ENCODE measurements around the gene VPS13C. TPM values are rescaled to one million over a fixed set of nuclear protein-coding genes. Genes with fewer than 3 reads are reported as not detected.
A peak's percentile ranks its signal among the peaks of the same experiment; 100 is the strongest.

Gene VPS13C
- total RNA-seq, 1 donor from 2014 or later: 35.0 TPM

DNA sequence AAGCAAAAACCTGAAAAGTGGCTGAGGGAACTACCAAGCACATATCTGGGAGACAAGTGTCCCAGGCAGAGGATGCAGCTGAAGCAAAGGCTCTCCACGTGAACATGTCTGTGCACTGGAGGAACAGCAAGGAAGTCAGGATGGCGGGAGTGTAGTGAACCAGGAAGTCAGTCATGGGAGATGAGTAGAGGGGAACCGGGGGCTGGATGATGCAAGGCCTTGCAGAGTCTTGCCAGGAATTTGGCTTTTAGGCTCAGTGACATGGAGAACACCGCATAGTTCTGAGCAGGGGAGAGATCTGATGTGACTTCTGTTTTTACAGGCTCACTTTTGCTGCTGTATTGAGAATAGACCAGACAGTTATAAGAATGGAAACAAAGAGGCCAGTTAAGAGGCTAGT lies 25.5 kb upstream of the VPS13C start:
- TF ChIP-seq, protein P1, sequence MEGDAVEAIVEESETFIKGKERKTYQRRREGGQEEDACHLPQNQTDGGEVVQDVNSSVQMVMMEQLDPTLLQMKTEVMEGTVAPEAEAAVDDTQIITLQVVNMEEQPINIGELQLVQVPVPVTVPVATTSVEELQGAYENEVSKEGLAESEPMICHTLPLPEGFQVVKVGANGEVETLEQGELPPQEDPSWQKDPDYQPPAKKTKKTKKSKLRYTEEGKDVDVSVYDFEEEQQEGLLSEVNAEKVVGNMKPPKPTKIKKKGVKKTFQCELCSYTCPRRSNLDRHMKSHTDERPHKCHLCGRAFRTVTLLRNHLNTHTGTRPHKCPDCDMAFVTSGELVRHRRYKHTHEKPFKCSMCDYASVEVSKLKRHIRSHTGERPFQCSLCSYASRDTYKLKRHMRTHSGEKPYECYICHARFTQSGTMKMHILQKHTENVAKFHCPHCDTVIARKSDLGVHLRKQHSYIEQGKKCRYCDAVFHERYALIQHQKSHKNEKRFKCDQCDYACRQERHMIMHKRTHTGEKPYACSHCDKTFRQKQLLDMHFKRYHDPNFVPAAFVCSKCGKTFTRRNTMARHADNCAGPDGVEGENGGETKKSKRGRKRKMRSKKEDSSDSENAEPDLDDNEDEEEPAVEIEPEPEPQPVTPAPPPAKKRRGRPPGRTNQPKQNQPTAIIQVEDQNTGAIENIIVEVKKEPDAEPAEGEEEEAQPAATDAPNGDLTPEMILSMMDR (IDR thresholded peaks at IDR 0.05; ENCODE audit: insufficient read depth, low read length, severe bottlenecking): no peak
- no peak for DNase-seq (ENCODE audit: low read depth)
- no peak overlapping the region for H3K4me3 ChIP-seq (ENCODE audit: low read depth, low read length)
- H3K36me3 ChIP-seq (ENCODE audit: control insufficient read depth, insufficient read depth, low read length): no peaks in the 10 kb centered on the region
- no peaks in the 10 kb centered on the region for H3K27me3 ChIP-seq (ENCODE audit: control insufficient read depth, insufficient read depth, low read length)
- peak; percentile 7 for FAIRE-seq

DNA sequence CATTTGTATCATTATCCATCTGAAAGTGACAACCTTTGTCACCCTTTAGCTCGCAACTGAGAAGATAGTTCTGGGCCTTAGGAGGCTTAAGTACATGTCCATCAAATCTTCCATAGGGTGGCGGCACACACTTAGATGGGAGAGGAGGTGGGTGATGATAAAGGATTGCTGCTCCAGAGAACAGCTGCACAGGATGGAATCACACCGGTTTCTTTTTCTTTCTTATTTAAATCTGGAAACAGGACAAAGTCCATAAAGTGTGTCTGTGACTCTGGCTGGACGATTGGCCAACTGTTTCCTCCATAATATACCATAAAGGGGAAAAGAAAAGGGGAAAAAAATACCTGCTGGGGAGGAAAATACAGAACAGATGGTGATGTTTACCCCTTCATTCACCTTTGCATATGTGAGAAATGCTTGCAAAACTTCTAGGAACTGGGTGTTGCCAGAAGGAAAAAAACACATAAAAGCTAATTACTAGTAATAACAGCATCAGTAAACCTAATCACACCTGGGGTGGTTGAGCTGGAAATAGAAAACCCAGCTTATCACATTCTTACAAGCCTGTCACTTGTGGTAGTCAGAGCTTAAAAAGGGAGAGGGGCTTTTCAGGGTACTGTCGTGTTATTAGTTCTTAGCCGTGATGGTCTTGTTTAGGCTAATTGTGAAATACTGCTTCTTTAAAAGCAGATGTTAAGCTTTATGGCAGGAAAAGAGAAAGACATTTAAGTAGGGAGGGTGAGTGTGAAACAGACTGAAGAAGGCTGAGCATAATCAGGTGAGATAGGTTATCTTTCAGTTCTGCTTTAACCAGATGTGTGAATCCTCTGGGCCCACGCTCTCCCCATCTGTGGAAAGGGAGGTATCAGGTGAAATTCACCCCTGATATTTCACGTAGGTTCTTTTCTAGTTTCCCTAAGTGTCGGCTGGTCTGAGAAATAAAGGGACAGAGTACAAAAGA lies 23.2 kb upstream of the VPS13C start:
- Histone ChIP-seq H3K27me3 (ENCODE audit: control insufficient read depth, insufficient read depth, low read length) (no peaks in the 10 kb centered on the region), H3K4me3 (ENCODE audit: low read depth, low read length) (no peak overlapping the region), H3K36me3 (ENCODE audit: control insufficient read depth, insufficient read depth, low read length) (no peaks in the 10 kb centered on the region)
- DNase-seq (ENCODE audit: low read depth) (no peak), FAIRE-seq (no peak)
- TF ChIP-seq, protein P1 (IDR thresholded peaks at IDR 0.05; ENCODE audit: insufficient read depth, low read length, severe bottlenecking): no peak

DNA sequence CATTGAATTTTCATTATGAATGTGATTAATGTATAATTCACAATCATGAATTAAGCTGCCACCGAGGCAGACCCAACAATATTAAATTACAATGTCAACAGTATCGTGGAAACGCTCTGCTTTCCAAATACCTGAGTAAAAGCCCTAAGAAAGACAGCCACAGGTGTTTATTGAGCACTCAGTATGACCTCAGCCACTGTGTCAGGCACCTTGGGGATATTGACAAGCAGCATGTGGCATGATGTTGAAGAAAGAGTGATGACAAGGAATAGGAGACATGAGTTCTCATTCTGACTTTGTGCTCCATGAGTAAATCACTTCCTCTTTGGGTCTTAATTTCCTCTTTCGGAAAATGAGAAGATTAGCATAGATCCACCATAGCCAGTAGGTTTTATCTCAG lies 19.3 kb upstream of the VPS13C start:
- Histone ChIP-seq H3K27me3 (ENCODE audit: control insufficient read depth, insufficient read depth, low read length) (no peaks in the 10 kb centered on the region), H3K36me3 (ENCODE audit: control insufficient read depth, insufficient read depth, low read length) (no peaks in the 10 kb centered on the region), H3K4me3 (ENCODE audit: low read depth, low read length) (no peak overlapping the region)
- FAIRE-seq (no peak), DNase-seq (ENCODE audit: low read depth) (no peak)
- TF ChIP-seq, protein P1 (IDR thresholded peaks at IDR 0.05; ENCODE audit: insufficient read depth, low read length, severe bottlenecking): no peak

DNA sequence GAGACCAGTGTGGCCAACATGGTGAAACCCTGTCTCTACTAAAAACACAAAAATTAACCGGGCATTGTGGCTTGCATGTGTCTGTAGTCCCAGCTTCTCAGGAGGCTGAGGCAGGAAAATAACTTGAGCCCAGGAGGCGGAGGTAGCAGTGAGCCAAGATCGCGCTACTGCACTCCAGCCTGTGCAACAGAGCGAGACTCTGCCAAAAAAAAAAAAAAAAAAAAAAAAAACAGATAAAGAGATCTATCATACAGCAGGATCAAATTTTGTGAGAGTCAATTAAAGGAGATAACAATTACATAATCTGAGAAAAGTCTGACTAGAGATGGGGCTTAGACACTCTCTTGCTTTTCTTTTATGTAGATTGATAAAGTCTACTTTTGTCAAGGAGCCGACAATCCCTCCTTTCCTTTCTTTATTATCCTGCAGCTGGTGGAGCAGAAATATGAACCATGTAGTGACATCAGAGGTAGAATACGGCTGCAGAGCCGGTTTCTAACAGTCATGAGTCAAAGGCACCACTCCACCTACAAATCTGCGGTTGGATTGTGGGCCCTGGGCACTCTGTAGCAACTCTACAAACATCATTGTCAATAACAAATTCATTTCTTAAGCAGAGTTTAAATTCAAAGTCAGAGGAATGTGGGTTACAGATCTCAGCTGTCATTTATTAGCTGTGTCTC lies 15.5 kb upstream of the VPS13C start:
- Histone ChIP-seq H3K27me3 (ENCODE audit: control insufficient read depth, insufficient read depth, low read length) (no peaks in the 10 kb centered on the region), H3K4me3 (ENCODE audit: low read depth, low read length) (no peak overlapping the region), H3K36me3 (ENCODE audit: control insufficient read depth, insufficient read depth, low read length) (no peaks in the 10 kb centered on the region)
- DNase-seq (ENCODE audit: low read depth): peak; percentile 95
- FAIRE-seq: peak; percentile 58
- TF ChIP-seq, protein P1 (IDR thresholded peaks at IDR 0.05; ENCODE audit: insufficient read depth, low read length, severe bottlenecking): no peak

DNA sequence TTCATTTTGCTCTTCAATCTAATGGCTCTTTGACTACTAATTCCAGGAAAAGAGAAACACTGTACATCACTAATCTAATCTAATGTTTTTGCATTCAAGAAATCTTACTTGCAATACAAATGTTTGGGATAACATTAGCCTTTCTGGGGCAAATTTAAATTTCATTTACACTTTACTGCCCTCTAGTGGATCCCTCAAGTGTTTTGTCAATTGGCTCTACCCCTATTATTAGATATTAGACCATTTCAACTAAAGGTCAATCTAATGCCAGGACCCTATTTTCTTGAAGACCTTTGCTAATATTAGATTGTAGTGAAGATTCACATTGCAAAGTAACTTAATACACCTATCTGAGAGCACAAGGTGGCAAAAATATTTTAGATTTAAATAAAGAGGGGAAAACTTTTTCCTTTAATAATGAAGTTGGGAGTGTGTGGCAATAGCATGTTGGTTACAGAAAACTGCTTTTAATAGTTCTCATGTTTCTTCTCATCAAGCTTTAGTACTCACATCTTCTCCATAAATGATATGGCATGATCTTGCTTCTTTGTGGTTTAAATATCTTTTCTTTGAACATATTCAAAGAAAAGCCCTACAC lies 11.6 kb upstream of the VPS13C start:
- TF ChIP-seq, protein P1 (IDR thresholded peaks at IDR 0.05; ENCODE audit: insufficient read depth, low read length, severe bottlenecking): peak; percentile 55
- Histone ChIP-seq H3K4me3 (ENCODE audit: low read depth, low read length) (no peak overlapping the region), H3K36me3 (ENCODE audit: control insufficient read depth, insufficient read depth, low read length) (no peaks in the 10 kb centered on the region), H3K27me3 (ENCODE audit: control insufficient read depth, insufficient read depth, low read length) (no peaks in the 10 kb centered on the region)
- peak; percentile 50 for DNase-seq (ENCODE audit: low read depth)
- FAIRE-seq: no peak

Measured in bronchial epithelial cell (primary cell).